Measurements from ENCODE around the gene OR6B3.
"Not testable (repeated sequence)": the region's sequence is repeated elsewhere in the genome, so short reads cannot be mapped to it uniquely, and the experiment has no call there.

The OR6B3 gene

DNA sequence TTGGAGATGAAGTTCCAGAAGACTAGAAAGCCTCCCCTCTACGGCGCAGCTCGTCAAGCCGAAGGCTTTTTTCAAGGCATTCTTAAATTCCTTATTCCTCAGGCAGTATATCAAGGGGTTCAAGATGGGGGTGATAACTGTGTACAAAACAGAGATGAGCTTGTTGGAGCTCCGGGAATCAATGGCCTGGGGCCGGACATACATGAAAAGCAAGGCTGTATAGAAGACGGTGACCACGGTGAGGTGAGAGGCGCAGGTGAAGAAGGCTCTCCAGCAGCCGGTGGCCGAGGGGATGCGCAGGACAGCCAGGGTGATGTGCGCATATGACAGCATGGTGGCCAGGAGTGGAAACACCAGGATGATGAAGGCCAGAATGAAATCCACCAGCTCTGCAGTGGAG, 8.2 kb downstream of the OR6B3 start:
- in situ Hi-C loops (cut with MboI; ENCODE audit: low sequenced_read_pairs) = no loop called here

GRCh38 chr2:240044096-240044495, 9.2 kb downstream of the OR6B3 start:
- in situ Hi-C loops (cut with MboI; ENCODE audit: low sequenced_read_pairs) = not testable (repeated sequence)

GRCh38 chr2:240043279-240043989, 9.9 kb downstream of the OR6B3 start:
- in situ Hi-C loops (cut with MboI; ENCODE audit: low sequenced_read_pairs) = no loop called here

- in situ Hi-C loops (cut with MboI; ENCODE audit: low sequenced_read_pairs) = no loop called here
Observed at GRCh38 chr2:240042740-240043139, 10.6 kb downstream of the OR6B3 start.

DNA sequence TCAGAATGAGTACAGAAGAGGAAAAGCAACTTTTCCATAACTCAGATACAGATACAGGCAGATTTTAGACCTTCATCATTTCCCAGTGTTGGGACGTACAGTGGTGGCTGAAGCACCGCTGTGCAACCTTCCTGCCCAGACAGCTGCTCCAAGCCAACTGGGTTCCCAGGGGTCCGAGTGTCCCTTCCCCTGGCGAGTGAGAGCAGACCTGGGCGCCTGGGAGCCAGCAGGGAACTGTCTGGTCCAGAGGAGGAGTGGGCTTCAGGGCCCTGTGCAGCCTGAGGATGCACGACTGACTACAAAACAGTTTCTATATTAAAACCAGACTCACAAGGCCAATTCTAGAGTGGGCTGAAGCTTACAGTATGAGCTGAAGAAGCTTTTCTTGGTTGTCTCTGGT, 12.0 kb downstream of the OR6B3 start:
- in situ Hi-C loops (cut with MboI; ENCODE audit: low sequenced_read_pairs) = no loop called here

- in situ Hi-C loops (cut with MboI; ENCODE audit: low sequenced_read_pairs) = no loop called here
Observed at GRCh38 chr2:240037358-240037757, 16.0 kb downstream of the OR6B3 start.

GRCh38 chr2:240033330-240033678, 20.0 kb downstream of the OR6B3 start:
- in situ Hi-C loops (cut with MboI; ENCODE audit: low sequenced_read_pairs) = no loop called here

DNA sequence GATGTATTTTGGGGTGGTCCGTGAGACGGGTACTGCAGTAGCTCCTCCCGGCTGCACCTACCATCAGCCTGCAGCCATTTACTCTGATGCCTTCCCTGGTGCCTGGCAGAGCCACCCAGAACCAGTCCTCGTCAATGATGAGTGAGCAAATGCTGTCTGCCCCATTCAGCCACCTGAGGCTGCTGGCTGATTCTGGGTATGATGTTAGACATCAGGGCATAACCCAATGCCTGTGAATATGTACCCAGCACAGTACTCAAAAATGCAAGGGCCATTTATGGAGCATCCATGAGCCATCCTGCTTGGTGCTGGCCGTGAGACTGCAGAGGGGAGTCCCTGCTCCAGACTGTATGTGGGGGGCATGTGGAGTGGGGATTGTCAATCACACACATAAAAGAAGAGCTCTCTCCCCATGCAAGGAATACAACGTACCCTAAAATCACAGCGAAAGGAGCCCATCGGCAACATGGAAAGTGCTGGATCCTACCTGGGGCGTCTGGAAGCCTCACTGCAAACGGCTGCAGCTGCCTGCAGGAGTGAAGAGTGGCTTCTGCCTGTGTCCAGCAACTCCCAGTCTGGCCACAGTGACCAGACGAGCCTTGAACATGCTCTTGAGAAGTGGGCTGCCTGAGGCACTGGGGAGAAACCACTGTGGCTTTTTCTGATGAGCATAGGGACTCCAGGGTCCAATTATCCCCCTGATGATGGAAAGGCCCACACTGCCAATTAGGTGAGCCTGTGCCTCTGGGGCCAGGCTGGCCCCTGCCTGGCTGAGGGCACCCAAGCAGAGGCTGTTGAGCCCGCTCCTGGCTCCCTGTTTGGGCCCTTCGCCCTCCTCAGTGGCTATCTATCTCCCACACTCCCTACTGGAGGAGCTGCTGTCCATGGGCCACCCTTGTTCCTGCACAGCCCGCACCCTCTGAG, 20.7 kb downstream of the OR6B3 start:
- in situ Hi-C loops (cut with MboI; ENCODE audit: low sequenced_read_pairs) = no loop called here

GRCh38 chr2:240030379-240031094, 22.8 kb downstream of the OR6B3 start, which contains the start of gene OR6B2:
OR6B2 (minus strand) TSS chr2:240030429; CDS start chr2:240030429, 0 bp downstream.
- in situ Hi-C loops (cut with MboI; ENCODE audit: low sequenced_read_pairs) = no loop called here

DNA sequence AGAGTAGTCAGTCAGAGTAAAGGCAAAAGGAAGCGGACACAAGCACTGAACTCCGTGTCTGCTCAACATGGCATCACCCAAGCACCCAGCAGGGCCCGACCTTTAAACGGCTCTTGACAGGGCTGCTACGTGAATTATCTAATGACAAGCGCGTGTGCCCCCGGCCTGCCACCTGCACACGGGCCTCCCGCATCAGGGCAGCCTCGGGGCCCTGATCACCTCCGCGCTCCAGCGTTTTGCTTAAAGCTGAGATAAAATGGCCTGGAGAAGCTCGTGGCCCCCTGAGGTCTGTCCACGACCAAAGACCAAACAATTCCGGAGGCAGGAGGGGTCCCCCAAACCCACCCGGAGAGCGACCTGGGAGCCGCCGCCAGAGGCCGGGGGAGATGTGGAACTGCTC, 28.6 kb downstream of the OR6B3 start:
- in situ Hi-C loops (cut with MboI; ENCODE audit: low sequenced_read_pairs) = no loop called here

DNA sequence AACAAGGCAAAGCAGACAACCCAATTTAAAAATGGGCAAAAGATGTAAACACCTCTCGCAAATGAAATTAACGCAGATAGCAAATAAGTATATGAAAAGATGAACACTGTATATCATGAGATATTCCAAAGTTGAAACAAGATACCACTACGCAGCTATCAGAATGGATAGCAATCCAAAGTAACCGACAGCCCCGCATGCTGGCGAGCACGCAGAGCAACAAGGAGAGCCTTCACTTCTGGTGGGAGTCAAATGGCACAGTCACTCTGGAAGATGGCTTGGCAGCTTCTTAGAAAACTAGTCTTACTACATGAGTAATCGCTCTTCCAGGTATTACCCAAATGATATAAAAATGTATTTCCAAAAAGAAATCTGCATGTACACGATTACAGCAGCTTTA, 29.5 kb downstream of the OR6B3 start:
- in situ Hi-C loops (cut with MboI; ENCODE audit: low sequenced_read_pairs) = no loop called here

GRCh38 chr2:240021488-240022104, 31.7 kb downstream of the OR6B3 start:
- in situ Hi-C loops (cut with MboI; ENCODE audit: low sequenced_read_pairs) = no loop called here

DNA sequence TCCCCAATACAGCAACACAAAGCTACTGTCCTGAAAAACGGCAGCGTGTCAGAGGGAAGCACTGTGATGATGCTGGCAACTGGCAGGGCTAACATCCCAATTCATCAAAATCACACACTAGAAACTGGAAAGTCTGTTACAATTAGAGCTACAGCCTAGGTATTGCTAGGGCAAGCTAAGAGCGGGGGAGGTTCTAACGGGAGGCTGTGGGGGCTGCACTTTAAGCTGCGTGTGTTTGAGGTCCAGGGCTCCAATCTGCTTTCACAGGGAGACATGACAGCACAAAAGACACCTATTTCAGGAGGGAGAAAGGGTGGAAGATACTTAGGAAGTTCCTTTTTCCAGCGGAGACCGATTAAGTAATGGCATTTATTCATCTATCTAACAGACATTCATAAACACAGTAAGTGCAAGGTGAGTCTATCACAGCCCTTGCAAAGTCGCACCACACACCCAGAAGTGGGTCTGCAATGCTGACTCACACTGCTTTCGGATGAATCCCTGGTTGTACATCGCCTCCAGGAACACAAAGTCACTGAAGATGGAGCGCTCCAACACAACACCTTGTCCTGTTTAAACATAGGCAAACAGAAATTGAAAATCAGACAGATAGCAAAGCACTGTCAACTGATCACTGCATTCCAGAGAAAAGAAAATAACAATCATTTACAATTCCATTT, 35.1 kb downstream of the OR6B3 start:
- in situ Hi-C loops (cut with MboI; ENCODE audit: low sequenced_read_pairs) = no loop called here

GRCh38 chr2:240014327-240014726, 39.0 kb downstream of the OR6B3 start:
- in situ Hi-C loops (cut with MboI; ENCODE audit: low sequenced_read_pairs) = no loop called here

GRCh38 chr2:240013343-240013742, 40.0 kb downstream of the OR6B3 start:
- in situ Hi-C loops (cut with MboI; ENCODE audit: low sequenced_read_pairs) = no loop called here

DNA sequence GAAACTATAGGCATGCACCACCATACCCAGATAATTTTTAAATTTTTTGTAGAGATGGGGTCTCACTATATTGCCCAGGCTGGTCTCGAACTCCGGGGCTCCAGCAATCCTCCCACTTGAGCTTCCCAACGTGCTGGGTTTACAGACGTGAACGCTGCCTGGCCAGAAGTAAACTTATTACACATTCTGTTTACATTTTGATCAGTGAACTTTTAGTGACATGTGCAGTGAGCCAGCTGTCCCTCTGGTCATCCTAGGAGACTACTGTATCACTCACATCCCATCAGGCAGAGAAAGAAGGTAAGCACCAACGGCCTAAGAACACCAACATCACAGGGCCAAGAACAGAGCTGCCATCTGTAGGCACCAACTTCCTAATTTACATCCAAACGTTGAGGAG, 50.3 kb downstream of the OR6B3 start:
- in situ Hi-C loops (cut with MboI; ENCODE audit: low sequenced_read_pairs) = no loop called here

DNA sequence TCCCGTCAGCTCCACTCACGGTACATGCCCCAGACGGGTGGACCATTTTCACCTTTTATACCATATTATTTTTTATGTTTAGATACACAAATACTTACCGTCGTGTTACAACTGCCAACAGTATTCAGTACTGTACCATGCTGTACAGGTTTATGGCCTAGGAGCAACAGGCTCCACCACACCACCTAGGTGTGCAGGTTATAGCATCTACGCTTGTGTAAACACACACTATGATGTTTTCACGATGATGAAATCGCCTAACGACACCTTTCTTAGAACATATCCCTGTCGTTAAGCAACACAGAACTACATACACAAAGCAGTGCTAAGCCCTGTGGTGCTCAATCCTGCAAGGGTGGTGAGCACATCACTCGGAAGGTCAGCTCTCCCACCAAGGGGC, 52.6 kb downstream of the OR6B3 start:
- in situ Hi-C loops (cut with MboI; ENCODE audit: low sequenced_read_pairs) = no loop called here

GRCh38 chr2:239997686-239998409, 55.5 kb downstream of the OR6B3 start:
- in situ Hi-C loops (cut with MboI; ENCODE audit: low sequenced_read_pairs) = loop anchor here (10.0 kb wide), 1 partner anchor 963 kb away; no protein-coding TSS in a partner anchor
